ENCODE data around the gene KRTAP4-2. TPM values are rescaled to one million over a fixed set of nuclear protein-coding genes. Genes with fewer than 3 reads are reported as not detected.

Gene KRTAP4-2
- total RNA-seq, 1 experiment from 2014 or later = not detected

DNA sequence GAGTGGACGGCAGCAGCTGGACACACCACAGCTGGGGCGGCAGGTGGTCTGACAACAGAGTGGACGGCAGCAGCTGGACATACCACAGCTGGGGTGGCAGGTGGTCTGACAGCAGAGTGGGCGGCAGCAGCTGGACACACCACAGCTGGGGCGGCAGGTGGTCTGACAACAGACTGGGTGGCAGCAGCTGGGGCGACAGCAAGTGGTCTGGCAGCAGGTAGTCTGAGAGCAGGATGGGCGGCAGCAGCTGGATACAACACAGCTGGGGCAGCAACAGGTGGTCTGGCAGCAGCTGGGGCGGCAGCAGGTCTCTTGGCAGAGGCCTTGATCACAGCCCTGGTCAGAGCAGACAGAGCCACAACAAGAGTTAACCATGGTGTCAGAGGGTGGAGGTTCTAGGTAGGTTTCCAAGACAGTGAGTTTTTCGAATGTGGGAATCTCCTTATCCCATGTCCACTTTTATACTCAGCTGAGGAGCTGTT lies 6.5 kb upstream of the KRTAP4-2 start, which contains the start of gene KRTAP4-1:
KRTAP4-1 (minus strand) TSS at position 432 of the 482 bp plus-strand sequence; CDS start at position 375, 57 bp downstream.
- CTCF ChIA-PET = no interaction called here

DNA sequence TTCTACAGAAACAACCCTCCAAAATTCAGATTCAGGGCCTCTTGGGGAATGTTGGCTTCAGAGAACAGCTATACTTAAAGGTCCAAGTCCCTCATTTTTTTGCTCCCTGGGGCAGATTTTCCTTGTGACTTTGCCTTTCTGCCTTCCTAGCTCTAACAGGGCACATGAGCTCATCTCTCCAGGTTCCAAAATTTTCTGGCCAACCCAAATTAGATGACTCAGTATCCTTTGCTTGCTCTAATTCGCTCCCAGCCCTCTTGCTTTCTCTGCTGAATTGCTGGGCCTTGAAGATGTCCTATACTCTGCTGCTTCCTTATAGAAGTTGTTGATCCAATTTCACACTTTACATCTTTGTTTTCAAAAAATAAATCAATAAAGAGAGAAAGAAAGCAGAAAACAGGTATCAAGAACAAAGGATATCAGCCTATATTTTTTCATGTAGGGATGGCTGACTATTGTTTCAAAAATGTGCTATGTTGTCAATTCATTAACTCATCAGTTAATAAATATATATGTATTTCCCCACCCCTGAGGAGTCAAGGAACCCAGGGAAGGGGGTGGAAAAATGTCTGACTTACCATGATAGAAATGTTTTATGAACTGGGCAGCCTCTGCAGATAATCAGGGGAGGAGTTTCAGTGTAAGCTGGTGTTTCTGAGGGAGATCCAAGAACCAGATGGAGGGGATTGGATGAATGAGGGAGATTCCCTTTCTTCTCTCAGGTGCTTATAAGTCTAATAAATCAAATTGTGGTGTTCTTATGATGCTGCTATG lies 1.0 kb upstream of the KRTAP4-2 start:
- Histone ChIP-seq H2AFZ (ENCODE audit: low read depth, low read length, poor library complexity, severe bottlenecking) (no peak overlapping the region), H3K9me2 (ENCODE audit: insufficient read depth) (no peaks in the 10 kb centered on the region), H3K4me3 (replicated peaks in 1 of 2; ENCODE audit: low read depth in 1 of 2, low read length in 2 of 2) (no peak overlapping the region), H3K9me3 (ENCODE audit: control insufficient read depth in 1 of 2, insufficient read depth in 1 of 2, low read depth in 1 of 2, low read length in 2 of 2) (no peaks in the 10 kb centered on the region; a peak in 1 of 4 replicates), H3K27me3 (ENCODE audit: insufficient read depth, low read length) (no peaks in the 10 kb centered on the region), H3K4me2 (ENCODE audit: low read length) (no peak overlapping the region), H3K79me2 (ENCODE audit: insufficient read depth, low read length) (no peaks in the 10 kb centered on the region), H3K36me3 (ENCODE audit: control insufficient read depth in 1 of 2, insufficient read depth in 2 of 2, low read length in 2 of 2) (no peaks in the 10 kb centered on the region), H3K9ac (ENCODE audit: low read length) (no peak overlapping the region), H3K27ac (ENCODE audit: low read depth, low read length) (no peak overlapping the region), H4K20me1 (ENCODE audit: insufficient read depth) (no peaks in the 10 kb centered on the region), H3K4me1 (ENCODE audit: control insufficient read depth in 1 of 2, insufficient read depth in 2 of 2, low read length in 2 of 2) (no peaks in the 10 kb centered on the region)
- ATAC-seq = no peak
- ChIA-PET POLR2A (no interaction called here), CTCF (no interaction called here), RAD21 (ENCODE audit: low non-redundant PET in 1 of 2, low total read pairs in 2 of 2, uncharacterized antibody in 2 of 2, unreplicated experiment in 2 of 2) (no interaction called here)
- no TSS peak for BruUV-seq (replicated peaks)
- no peak for DNase-seq (ENCODE audit: low read depth, low spot score)
- no peak for TF ChIP-seq EGR1 (IDR thresholded peaks at IDR 0.05; ENCODE audit: low read depth)
- TF ChIP-seq, protein P1, sequence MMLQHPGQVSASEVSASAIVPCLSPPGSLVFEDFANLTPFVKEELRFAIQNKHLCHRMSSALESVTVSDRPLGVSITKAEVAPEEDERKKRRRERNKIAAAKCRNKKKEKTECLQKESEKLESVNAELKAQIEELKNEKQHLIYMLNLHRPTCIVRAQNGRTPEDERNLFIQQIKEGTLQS (IDR thresholded peaks at IDR 0.05) = no peak
- TF ChIP-seq, protein P2, sequence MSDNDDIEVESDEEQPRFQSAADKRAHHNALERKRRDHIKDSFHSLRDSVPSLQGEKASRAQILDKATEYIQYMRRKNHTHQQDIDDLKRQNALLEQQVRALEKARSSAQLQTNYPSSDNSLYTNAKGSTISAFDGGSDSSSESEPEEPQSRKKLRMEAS (IDR thresholded peaks at IDR 0.05) = no peak
- no peak for TF ChIP-seq ZFX (IDR thresholded peaks at IDR 0.05)
- no peak for TF ChIP-seq CEBPB (IDR thresholded peaks at IDR 0.05; ENCODE audit: low read depth)
- no peak for TF ChIP-seq POLR2A (IDR thresholded peaks at IDR 0.05; ENCODE audit: borderline replicate concordance, extremely low read depth, insufficient read depth, insufficient read length)
- no peak for TF ChIP-seq FOSL1 (IDR thresholded peaks at IDR 0.05; ENCODE audit: low read depth)
- TF ChIP-seq ZNF274 (IDR thresholded peaks at IDR 0.05; ENCODE audit: low read depth, low read length) = no peak
- intact Hi-C loops (cut with micrococcal nuclease) = no loop called here

More for the DNA sequence above, 6.5 kb upstream of the KRTAP4-2 start, which contains the start of gene KRTAP4-1:
- H3K9ac ChIP-seq (ENCODE audit: low read length) = no peak within 1 kb of the TSS
- intact Hi-C loops (cut with micrococcal nuclease) = no loop called here
- peak within 1 kb of the TSS; percentile 24 for H2AFZ ChIP-seq (ENCODE audit: low read depth, low read length, poor library complexity, severe bottlenecking)
- H3K4me3 ChIP-seq (replicated peaks in 1 of 2; ENCODE audit: low read depth in 1 of 2, low read length in 2 of 2) = no peak within 1 kb of the TSS
- H3K4me1 ChIP-seq (ENCODE audit: control insufficient read depth in 1 of 2, insufficient read depth in 2 of 2, low read length in 2 of 2) = peaks cover 0 to 10% of the 10 kb centered on the region in 2 experiments; a peak in 1 of 4 replicates
- ChIA-PET POLR2A (interaction anchor here (0.6 kb wide), 1 partner anchor 280 kb away, joined by 5 read pairs; no protein-coding TSS in a partner anchor), RAD21 (ENCODE audit: low non-redundant PET in 1 of 2, low total read pairs in 2 of 2, uncharacterized antibody in 2 of 2, unreplicated experiment in 2 of 2) (no interaction called here)
- no peaks in the 10 kb centered on the region for H3K9me2 ChIP-seq (ENCODE audit: insufficient read depth)
- TF ChIP-seq EZH2 (IDR thresholded peaks at IDR 0.05) (no peak), TCF7L2 (IDR thresholded peaks at IDR 0.05; ENCODE audit: borderline replicate concordance, extremely low read depth, insufficient read depth, insufficient read length) (no peak), ZFX (IDR thresholded peaks at IDR 0.05) (no peak), YY1 (IDR thresholded peaks at IDR 0.05; ENCODE audit: extremely low read depth, insufficient replicate concordance, low read depth, low read length) (no peak), ELF1 (IDR thresholded peaks at IDR 0.05; ENCODE audit: borderline replicate concordance, low read depth) (no peak), RAD21 (IDR thresholded peaks at IDR 0.05; ENCODE audit: low read depth) (no peak), POLR2AphosphoS5 (IDR thresholded peaks at IDR 0.05; ENCODE audit: low read depth, low read length) (no peak)
- TF ChIP-seq, protein P1 (IDR thresholded peaks at IDR 0.05) = no peak
- H3K27me3 ChIP-seq (ENCODE audit: insufficient read depth, low read length) = no peaks in the 10 kb centered on the region
- DNase-seq (ENCODE audit: low read depth, low spot score) (no peak), ATAC-seq (no peak)
- BruUV-seq (replicated peaks) = no TSS peak
- H3K79me2 ChIP-seq (ENCODE audit: insufficient read depth, low read length) = no peaks in the 10 kb centered on the region
- no peaks in the 10 kb centered on the region for H3K9me3 ChIP-seq (ENCODE audit: control insufficient read depth in 1 of 2, insufficient read depth in 1 of 2, low read depth in 1 of 2, low read length in 2 of 2)
- no peaks in the 10 kb centered on the region for H3K36me3 ChIP-seq (ENCODE audit: control insufficient read depth in 1 of 2, insufficient read depth in 2 of 2, low read length in 2 of 2)
- H3K27ac ChIP-seq (ENCODE audit: low read depth, low read length) = no peak within 1 kb of the TSS
- no peaks in the 10 kb centered on the region for H4K20me1 ChIP-seq (ENCODE audit: insufficient read depth)
- H3K4me2 ChIP-seq (ENCODE audit: low read length) = no peak within 1 kb of the TSS
